HepG2 (cell line): ENCODE data around the gene GGA3. TPM values are rescaled to one million over a fixed set of nuclear protein-coding genes. Genes with fewer than 3 reads are reported as not detected.

Source experiments
- CENPT ChIP-seq: sonication (generic); formaldehyde crosslinking; IDR thresholded peaks from 2 replicates; pipeline ENCODE4 v1.8.0; 2022; ENCODE audit warnings: low read depth, mild to moderate bottlenecking, moderate library complexity, missing genetic modification reagents
- FOXP1 ChIP-seq, 2 experiments: fragments of 450-650 bp in 1 of 2; IDR thresholded peaks; 2 replicates each; pipeline ENCODE4 v1.6.1; 2017 to 2018; ENCODE audit warnings: antibody characterized with exemption in 1 of 2
- GZF1 ChIP-seq: sonication (generic); formaldehyde crosslinking; IDR thresholded peaks from 2 replicates; pipeline ENCODE4 v1.5.1; 2020; ENCODE audit warnings: mild to moderate bottlenecking, missing genetic modification reagents
- HNRNPLL ChIP-seq: fragments of 200-400 bp; formaldehyde crosslinking; IDR thresholded peaks from 2 replicates; pipeline ENCODE4 v1.6.1; 2017; ENCODE audit warnings: mild to moderate bottlenecking, low read depth, low read length; ENCODE audit not compliant: poor library complexity, severe bottlenecking
- JARID2 ChIP-seq: sonication (generic); formaldehyde crosslinking; IDR thresholded peaks from 2 replicates; pipeline ENCODE4 v1.8.1; 2023; ENCODE audit warnings: missing genetic modification reagents, inconsistent platforms; ENCODE audit not compliant: insufficient replicate concordance
- MNT ChIP-seq: fragments of 450-650 bp; IDR thresholded peaks from 2 replicates; pipeline ENCODE4 v1.6.1; 2016
- NFATC3 ChIP-seq: sonication (generic); formaldehyde crosslinking; IDR thresholded peaks from 2 replicates; pipeline ENCODE4 v1.5.1; 2020; ENCODE audit warnings: mild to moderate bottlenecking, missing genetic modification reagents
- PRDM4 ChIP-seq: sonication (generic); formaldehyde crosslinking; IDR thresholded peaks from 2 replicates; pipeline ENCODE4 v1.9.0; 2021; ENCODE audit warnings: missing genetic modification reagents, borderline replicate concordance
- SCMH1 ChIP-seq: sonication (generic); formaldehyde crosslinking; IDR thresholded peaks from 2 replicates; pipeline ENCODE4 v1.9.0; 2021; ENCODE audit warnings: missing genetic modification reagents, mild to moderate bottlenecking, borderline replicate concordance
- SKIL ChIP-seq: sonication (generic); formaldehyde crosslinking; IDR thresholded peaks from 2 replicates; pipeline ENCODE4 v1.8.0; 2022; ENCODE audit warnings: missing genetic modification reagents, mild to moderate bottlenecking, moderate library complexity, borderline replicate concordance
- SMAD9 ChIP-seq: sonication (generic); formaldehyde crosslinking; IDR thresholded peaks from 2 replicates; pipeline ENCODE4 v1.5.1; 2020; ENCODE audit warnings: mild to moderate bottlenecking, missing genetic modification reagents
- SNAI1 ChIP-seq: sonication (generic); formaldehyde crosslinking; IDR thresholded peaks from 2 replicates; pipeline ENCODE4 v1.5.0; 2020; ENCODE audit warnings: mild to moderate bottlenecking, missing genetic modification reagents, borderline replicate concordance
- ZBTB39 ChIP-seq: sonication (generic); formaldehyde crosslinking; IDR thresholded peaks from 2 replicates; pipeline ENCODE4 v1.5.0; 2020; ENCODE audit warnings: missing genetic modification reagents
- ZC3H13 ChIP-seq: sonication (generic); formaldehyde crosslinking; IDR thresholded peaks from 2 replicates; pipeline ENCODE4 v1.8.1; 2023; ENCODE audit warnings: mild to moderate bottlenecking, missing genetic modification reagents, moderate library complexity
- ZFYVE20 ChIP-seq: sonication (generic); formaldehyde crosslinking; IDR thresholded peaks from 2 replicates; pipeline ENCODE4 v1.8.0; 2023; ENCODE audit warnings: low read depth, mild to moderate bottlenecking, moderate library complexity, missing genetic modification reagents, borderline replicate concordance
- ZKSCAN1 ChIP-seq: fragments of 150-350 bp; IDR thresholded peaks from 2 replicates; pipeline ENCODE4 v1.6.1; 2014; ENCODE audit warnings: low read length
- ZNF17 ChIP-seq: sonication (generic); formaldehyde crosslinking; IDR thresholded peaks from 2 replicates; pipeline ENCODE4 v1.5.0; 2020; ENCODE audit warnings: mild to moderate bottlenecking, missing genetic modification reagents
- ZNF550 ChIP-seq: sonication (generic); formaldehyde crosslinking; IDR thresholded peaks from 2 replicates; pipeline ENCODE4 v1.4.0; 2020; ENCODE audit warnings: mild to moderate bottlenecking, missing genetic modification reagents, borderline replicate concordance
- ZNF766 ChIP-seq: sonication (generic); formaldehyde crosslinking; IDR thresholded peaks from 2 replicates; pipeline ENCODE4 v1.5.0; 2020; ENCODE audit warnings: missing genetic modification reagents, borderline replicate concordance
- polyA plus RNA-seq, 8 experiments: library from polyadenylated mRNA; depleted of rRNA in 3 of 8; stranded (reverse) in 7 of 8; unstranded in 1 of 8; fragments of >200 nt; fragmentation: Illumina TruSeq in 4 of 8; extraction: Trizol in 4 of 8; gene quantifications; 2 replicates each; pipeline versions ENCODE4 v1.2.1 to v1.2.3, GENCODE V29; 2011 to 2016; ENCODE audit warnings: low read depth in 4 of 8, missing spikeins in 1 of 8, mixed read lengths in 1 of 8; ENCODE audit not compliant: insufficient read depth in 1 of 8
- total RNA-seq, 5 experiments: library from RNA; depleted of rRNA; stranded (reverse); fragments of >200 nt; fragmentation: Illumina TruSeq; extraction: Trizol; gene quantifications; 2 replicates each; pipeline ENCODE4 v1.2.3, GENCODE V29; 2016; ENCODE audit warnings: low read depth in 1 of 5

The GGA3 gene
- total and polyA plus RNA-seq, 2 of the 13 experiments (the other 11 are each of a cell fraction or from before 2014, with no cell fraction given): 28.4 to 43.7 TPM

- no peak; the same call in 1 of the 2 replicates for TF ChIP-seq ZFYVE20
- no peak for TF ChIP-seq ZBTB39 (CRISPR knock-in tag)
- no peak for TF ChIP-seq CENPT (CRISPR knock-in tag)
- no peak for TF ChIP-seq SNAI1 (CRISPR knock-in tag)
- TF ChIP-seq ZNF17 (CRISPR knock-in tag): no peak
- TF ChIP-seq ZNF766 (CRISPR knock-in tag): peak; percentile 95; the same call in 1 of the 2 replicates
- TF ChIP-seq MNT: no peak
- no peak for TF ChIP-seq GZF1 (CRISPR knock-in tag)
- TF ChIP-seq SMAD9 (CRISPR knock-in tag): no peak
- no peak for TF ChIP-seq JARID2 (CRISPR knock-in tag)
- no peak for TF ChIP-seq ZKSCAN1
- peak; percentile 36; the same call in 1 of the 2 replicates for TF ChIP-seq ZNF550 (CRISPR knock-in tag)
- TF ChIP-seq SCMH1 (CRISPR knock-in tag): no peak
- TF ChIP-seq ZC3H13 (CRISPR knock-in tag): no peak; the same call in none of the 2 replicates
- no peak for TF ChIP-seq PRDM4
- peak; percentile 71 for TF ChIP-seq HNRNPLL
- TF ChIP-seq FOXP1 (IDR thresholded peaks at IDR 0.05): no peak
- no peak for TF ChIP-seq FOXP1 (CRISPR knock-in tag; IDR thresholded peaks at IDR 0.05)
- no peak for TF ChIP-seq NFATC3
- TF ChIP-seq SKIL (CRISPR knock-in tag): 0 out of 2 replicates have a peak, but pooled peaks have one; percentile 13
Observed at GRCh38 chr17:75270218-75270965, 9.0 kb upstream of the GGA3 start (continued).
